Activated T-cell treated with anti-CD3 and anti-CD28 coated beads for 1 hour (primary cell): ENCODE data around the gene SF3B2.
"Not testable (repeated sequence)": the region's sequence is repeated elsewhere in the genome, so short reads cannot be mapped to it uniquely, and the experiment has no call there.

ENCODE experiments used
- DNase-seq: peaks from one replicate; pipeline ENCODE4 v3.0.0-alpha.2; 2020; ENCODE audit warnings: low read depth

SF3B2 gene, protein sequence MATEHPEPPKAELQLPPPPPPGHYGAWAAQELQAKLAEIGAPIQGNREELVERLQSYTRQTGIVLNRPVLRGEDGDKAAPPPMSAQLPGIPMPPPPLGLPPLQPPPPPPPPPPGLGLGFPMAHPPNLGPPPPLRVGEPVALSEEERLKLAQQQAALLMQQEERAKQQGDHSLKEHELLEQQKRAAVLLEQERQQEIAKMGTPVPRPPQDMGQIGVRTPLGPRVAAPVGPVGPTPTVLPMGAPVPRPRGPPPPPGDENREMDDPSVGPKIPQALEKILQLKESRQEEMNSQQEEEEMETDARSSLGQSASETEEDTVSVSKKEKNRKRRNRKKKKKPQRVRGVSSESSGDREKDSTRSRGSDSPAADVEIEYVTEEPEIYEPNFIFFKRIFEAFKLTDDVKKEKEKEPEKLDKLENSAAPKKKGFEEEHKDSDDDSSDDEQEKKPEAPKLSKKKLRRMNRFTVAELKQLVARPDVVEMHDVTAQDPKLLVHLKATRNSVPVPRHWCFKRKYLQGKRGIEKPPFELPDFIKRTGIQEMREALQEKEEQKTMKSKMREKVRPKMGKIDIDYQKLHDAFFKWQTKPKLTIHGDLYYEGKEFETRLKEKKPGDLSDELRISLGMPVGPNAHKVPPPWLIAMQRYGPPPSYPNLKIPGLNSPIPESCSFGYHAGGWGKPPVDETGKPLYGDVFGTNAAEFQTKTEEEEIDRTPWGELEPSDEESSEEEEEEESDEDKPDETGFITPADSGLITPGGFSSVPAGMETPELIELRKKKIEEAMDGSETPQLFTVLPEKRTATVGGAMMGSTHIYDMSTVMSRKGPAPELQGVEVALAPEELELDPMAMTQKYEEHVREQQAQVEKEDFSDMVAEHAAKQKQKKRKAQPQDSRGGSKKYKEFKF

GRCh38 chr11:66051766-66052663, at the start of gene SF3B2:
Gene SF3B2, plus strand, starts transcription at chr11:66052364. Its CDS starts 21 bp downstream, at chr11:66052385.
- peak; percentile 91 for DNase-seq

DNA sequence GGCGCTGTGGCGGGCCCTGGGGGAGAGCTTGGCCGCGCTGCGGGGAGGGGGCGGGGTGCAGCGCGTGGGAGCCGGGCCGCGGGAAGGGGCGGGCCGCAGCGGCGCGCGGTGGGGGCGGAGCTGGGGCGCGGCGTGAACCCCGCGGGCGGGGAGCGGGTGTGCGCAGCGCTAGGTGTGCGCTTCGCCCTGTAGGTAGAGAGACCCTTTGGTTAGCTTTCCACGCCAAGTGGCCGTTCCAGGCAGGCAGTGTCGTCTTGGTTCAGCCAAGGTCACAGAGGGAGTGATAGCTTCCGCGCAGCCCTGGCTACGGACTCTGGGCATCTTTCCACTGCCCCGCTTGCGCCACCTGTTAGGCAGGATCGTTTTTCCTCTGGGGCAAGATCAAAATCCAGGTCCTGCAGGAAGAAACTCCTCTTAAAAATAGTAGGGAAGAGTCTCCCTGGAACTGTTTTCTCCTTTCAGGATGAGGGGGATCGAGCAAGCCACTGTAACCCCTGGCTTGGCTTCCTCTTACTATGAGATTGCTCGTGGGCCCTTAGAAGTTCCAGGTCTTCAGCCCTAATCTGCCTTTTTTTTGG, 49.4 kb upstream of the SF3B2 start:
- no peak for DNase-seq

DNA sequence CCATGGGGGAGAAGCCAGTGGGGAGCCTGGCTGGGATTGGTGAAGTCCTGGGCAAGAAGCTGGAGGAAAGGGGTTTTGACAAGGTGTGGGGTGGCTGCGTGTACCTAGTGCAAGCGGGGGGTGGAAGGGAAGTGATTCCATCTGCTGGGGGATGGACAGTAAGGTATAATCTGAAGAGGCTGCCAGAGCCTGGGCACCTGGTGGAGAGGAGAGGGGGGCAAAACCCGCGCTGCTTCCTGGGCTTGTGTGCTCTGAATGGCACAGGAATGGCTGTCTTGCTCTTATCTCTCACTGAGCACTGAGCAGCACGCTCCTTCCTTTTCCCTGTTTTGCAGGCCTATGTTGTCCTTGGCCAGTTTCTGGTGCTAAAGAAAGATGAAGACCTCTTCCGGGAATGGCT, 48.9 kb upstream of the SF3B2 start:
- DNase-seq, result no peak

- DNase-seq, result no peak
Observed at GRCh38 chr11:66004186-66004585, 48.0 kb upstream of the SF3B2 start.

DNA sequence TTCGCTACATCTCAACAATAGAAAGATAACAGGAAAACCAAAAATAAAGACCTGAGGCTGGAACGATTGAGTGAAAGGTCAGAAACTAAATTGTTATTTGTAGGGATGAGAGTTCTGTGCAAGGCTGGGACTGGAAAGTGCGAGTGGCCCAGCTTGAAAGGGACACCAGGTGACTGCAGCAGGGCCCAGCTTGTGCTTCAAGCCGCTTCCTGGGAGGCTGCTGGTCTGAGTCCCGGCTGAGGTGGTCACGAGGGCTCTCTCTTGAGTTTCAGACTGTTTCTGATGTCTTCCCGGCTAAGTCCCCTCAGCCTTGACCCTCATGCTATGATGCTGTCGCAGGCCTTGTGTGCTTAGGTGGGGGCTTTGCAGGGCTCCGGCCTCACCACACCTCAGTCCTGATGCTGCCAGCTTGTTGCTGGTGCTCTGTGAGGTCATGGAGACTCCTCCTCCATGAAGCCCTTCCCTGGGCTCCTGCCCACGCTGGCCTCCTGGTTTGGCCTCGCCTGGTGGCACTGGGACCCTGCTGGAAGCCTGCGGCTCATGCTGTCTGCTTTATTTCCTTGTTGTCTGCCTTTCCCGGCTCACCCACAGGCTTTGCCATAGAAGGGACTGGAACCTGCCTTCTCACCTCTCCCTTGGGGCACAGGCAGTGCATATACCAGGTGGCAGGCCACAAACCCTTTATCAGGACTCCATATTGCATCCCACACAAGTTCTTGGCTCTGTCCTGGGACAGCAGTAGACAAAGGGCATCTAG, 45.9 kb upstream of the SF3B2 start:
- no peak for DNase-seq

DNA sequence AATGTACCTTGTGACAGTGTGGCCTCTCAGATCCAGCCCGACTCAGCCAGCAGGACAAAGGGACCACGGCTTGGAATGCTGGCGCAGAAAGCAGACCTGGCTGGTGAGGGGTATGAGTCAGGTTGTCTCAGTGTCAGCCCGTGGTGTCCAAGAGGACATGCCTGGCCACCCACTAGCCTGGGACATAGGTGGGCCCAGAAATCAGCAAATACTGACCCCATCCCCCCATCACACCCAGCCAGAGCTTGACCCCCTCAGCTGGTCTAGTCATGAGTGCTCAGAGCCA, 45.3 kb upstream of the SF3B2 start:
- DNase-seq, result no peak

GRCh38 chr11:66007201-66007634, 44.9 kb upstream of the SF3B2 start:
- no peak for DNase-seq

- DNase-seq, result no peak
Observed at GRCh38 chr11:66008095-66008467, 44.1 kb upstream of the SF3B2 start.

DNA sequence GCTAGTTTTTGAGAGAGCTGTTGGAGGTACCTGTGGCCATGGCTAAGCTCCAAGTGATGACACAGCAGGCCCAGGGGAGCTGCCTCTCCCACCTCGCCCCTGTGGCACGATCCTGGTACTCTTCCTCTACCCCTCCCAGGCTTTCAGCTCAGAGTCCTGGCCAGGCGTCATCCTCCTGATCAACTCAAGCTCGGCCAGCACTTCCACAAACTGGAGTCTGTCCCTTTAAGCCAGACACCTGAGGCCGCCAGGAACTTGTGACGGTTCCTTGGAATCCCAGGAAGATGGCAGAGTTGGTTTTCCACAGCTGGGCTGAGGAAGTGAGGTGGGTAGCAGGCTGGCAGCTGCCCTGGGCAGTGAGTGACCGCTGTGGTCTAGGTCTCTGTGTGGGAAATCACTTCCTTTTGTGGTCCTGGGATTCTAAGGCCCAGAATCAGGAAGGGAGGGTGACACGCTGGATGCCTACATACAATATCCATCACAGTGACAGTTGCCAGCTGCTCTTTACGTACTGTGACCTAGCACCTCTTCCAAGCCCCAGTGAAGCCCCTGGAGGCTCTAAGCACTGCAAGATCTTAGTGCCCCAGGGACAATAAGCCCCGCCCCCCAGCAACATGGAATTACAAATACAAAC, 43.6 kb upstream of the SF3B2 start:
- no peak for DNase-seq

DNA sequence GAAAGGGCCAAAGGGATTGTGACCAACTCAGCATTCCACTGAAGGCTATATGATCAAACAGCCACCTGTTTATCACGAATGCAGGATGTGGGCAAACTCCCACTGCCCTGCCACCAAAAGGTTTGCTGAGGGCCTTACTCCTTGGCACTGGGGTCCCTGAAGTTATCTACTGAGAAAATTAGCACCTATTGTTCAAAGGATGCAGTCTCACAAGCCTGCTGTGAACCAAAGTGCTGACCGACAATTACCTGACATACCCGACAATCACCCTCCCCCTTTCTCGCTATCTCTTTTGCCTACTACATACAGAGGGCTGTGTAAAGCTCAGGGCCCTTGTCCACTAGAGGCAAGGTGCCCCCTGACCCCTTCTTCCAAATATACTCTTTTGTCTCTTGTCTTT, 42.1 kb upstream of the SF3B2 start:
- DNase-seq, result not testable (repeated sequence)

- DNase-seq, result no peak
Observed at GRCh38 chr11:66011239-66011784, 40.9 kb upstream of the SF3B2 start.

DNA sequence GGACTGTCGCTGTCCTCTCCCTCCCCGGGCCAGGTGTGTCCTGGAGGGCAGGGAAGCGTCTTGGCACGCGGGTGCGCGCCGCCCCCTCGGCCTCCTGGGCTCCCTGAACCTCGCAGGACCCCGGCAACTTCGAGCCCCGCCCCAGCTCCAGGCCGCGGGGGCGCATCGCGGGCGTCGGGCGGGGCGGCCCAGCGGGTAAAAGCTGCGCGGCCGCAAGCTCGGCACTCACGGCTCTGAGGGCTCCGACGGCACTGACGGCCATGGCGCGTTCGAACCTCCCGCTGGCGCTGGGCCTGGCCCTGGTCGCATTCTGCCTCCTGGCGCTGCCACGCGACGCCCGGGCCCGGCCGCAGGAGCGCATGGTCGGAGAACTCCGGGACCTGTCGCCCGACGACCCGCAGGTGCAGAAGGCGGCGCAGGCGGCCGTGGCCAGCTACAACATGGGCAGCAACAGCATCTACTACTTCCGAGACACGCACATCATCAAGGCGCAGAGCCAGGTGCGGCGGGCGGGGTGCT, 40.3 kb upstream of the SF3B2 start, which contains the start of gene CST6:
Gene CST6, plus strand, starts transcription at position 224 of the 519 bp plus-strand sequence. Its CDS starts 37 bp downstream, at position 261.
- DNase-seq, result no peak

GRCh38 chr11:66012371-66012945, 39.7 kb upstream of the SF3B2 start:
- no peak for DNase-seq

- DNase-seq, result no peak
Observed at GRCh38 chr11:66012946-66013761, 39.0 kb upstream of the SF3B2 start.

DNA sequence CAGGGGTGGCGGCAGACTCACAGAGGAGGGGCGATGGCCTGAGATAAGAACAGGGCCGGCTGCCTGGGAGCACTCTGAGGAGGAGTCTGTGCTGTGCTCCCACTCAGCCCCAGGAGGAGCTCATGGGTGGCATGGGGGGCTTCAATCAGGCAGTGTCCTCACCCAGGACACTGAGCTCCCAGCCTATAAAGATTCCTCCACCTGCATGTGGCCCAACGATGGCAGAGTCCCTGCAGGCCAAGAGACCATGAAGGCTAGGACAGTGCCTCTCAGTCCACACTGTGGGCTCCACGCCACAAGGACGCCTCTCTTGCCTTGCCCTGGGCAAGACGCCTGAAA, 38.4 kb upstream of the SF3B2 start:
- DNase-seq, result no peak

DNA sequence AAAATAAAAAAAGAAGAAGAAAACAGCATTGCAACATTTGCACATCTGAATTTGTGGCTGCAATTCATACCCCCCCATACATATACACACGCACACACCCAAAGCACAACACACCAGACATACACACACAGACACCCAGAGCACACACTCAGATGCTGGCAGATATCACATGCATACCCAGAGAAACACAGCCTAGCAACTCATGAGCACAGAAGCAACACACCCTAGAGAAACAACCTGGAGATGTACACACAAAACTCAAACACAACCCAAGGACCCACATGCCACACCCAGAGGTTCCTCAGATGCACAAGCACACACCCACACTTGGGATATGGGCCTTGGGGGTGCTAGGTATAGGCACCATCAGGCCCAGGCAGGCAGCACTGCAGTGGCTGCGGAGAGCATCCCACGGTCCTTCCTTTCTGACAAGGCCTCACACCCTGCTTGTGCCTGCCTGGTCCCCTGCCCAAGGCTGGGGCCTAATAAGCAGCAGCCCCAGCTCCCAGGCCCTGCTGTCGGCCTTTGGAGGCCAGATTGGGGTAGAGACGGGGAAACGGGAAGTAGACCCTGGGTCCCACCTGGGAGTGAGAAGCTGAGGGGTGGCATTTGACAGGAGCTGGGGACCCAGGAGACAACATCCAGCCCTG, 37.2 kb upstream of the SF3B2 start:
- DNase-seq, result no peak

GRCh38 chr11:66015454-66015881, 36.7 kb upstream of the SF3B2 start:
- no peak for DNase-seq
